GM23248 (cell line): ENCODE results near the gene ZMAT3.

Experiments
- EZH2 ChIP-seq: fragments of 200-600 bp; sonication (generic); IDR thresholded peaks from 2 replicates; pipeline ENCODE4 v1.6.1; 2018; ENCODE audit warnings: antibody characterized with exemption, mild to moderate bottlenecking; ENCODE audit not compliant: insufficient read depth, poor library complexity, severe bottlenecking
- EZH2phosphoT487 ChIP-seq: fragments of 200-600 bp; sonication (generic); IDR thresholded peaks from 2 replicates; pipeline ENCODE4 v1.6.1; 2018; ENCODE audit warnings: antibody characterized with exemption, moderate library complexity, mild to moderate bottlenecking, low read depth; ENCODE audit not compliant: insufficient read depth

- TF ChIP-seq EZH2 (no peak), EZH2phosphoT487 (no peak)
These were observed at the start of gene ZMAT3 for GRCh38 chr3:179071323-179072099.
